Measurements from ENCODE around the gene RNASE8. TPM values are rescaled to one million over a fixed set of nuclear protein-coding genes. Genes with fewer than 3 reads are reported as not detected.

The RNASE8 gene
- total RNA-seq, 1 experiment from 2014 or later = not detected

GRCh38 chr14:21030531-21030930 is 27.1 kb upstream of the RNASE8 start:
- Mint-ChIP-seq H3K27me3 (ENCODE audit: insufficient read depth, unreplicated experiment) (no peaks in the 10 kb centered on the region), H3K4me3 (ENCODE audit: unreplicated experiment) (no peak overlapping the region), H3K4me1 (ENCODE audit: insufficient read depth, unreplicated experiment) (no peaks in the 10 kb centered on the region), H3K27ac (ENCODE audit: low read depth, unreplicated experiment) (no peak overlapping the region), H3K36me3 (ENCODE audit: insufficient read depth, unreplicated experiment) (no peaks in the 10 kb centered on the region), H3K9me3 (ENCODE audit: unreplicated experiment) (no peaks in the 10 kb centered on the region)
- TF ChIP-seq, protein P1, sequence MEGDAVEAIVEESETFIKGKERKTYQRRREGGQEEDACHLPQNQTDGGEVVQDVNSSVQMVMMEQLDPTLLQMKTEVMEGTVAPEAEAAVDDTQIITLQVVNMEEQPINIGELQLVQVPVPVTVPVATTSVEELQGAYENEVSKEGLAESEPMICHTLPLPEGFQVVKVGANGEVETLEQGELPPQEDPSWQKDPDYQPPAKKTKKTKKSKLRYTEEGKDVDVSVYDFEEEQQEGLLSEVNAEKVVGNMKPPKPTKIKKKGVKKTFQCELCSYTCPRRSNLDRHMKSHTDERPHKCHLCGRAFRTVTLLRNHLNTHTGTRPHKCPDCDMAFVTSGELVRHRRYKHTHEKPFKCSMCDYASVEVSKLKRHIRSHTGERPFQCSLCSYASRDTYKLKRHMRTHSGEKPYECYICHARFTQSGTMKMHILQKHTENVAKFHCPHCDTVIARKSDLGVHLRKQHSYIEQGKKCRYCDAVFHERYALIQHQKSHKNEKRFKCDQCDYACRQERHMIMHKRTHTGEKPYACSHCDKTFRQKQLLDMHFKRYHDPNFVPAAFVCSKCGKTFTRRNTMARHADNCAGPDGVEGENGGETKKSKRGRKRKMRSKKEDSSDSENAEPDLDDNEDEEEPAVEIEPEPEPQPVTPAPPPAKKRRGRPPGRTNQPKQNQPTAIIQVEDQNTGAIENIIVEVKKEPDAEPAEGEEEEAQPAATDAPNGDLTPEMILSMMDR (IDR thresholded peaks at IDR 0.05; ENCODE audit: unreplicated experiment) = no peak
- intact Hi-C loops (cut with micrococcal nuclease) = no loop called here
- no peak for DNase-seq (ENCODE audit: unreplicated experiment)
- ChIA-PET POLR2A (no interaction called here), CTCF (interaction anchor here (0.7 to 6.6 kb wide), 3 partner anchors 10 to 31 kb away, joined by 4 to 104 read pairs (median 25); partner anchors contain the start of gene SLC39A2)
- no TSS peak for BruUV-seq (replicated peaks)

GRCh38 chr14:21032326-21033132 is 25.1 kb upstream of the RNASE8 start:
- TF ChIP-seq, protein P1 (IDR thresholded peaks at IDR 0.05; ENCODE audit: unreplicated experiment) = no peak
- Mint-ChIP-seq H3K4me1 (ENCODE audit: insufficient read depth, unreplicated experiment) (no peaks in the 10 kb centered on the region), H3K9me3 (ENCODE audit: unreplicated experiment) (no peaks in the 10 kb centered on the region), H3K27me3 (ENCODE audit: insufficient read depth, unreplicated experiment) (no peaks in the 10 kb centered on the region), H3K36me3 (ENCODE audit: insufficient read depth, unreplicated experiment) (no peaks in the 10 kb centered on the region), H3K4me3 (ENCODE audit: unreplicated experiment) (no peak overlapping the region), H3K27ac (ENCODE audit: low read depth, unreplicated experiment) (no peak overlapping the region)
- no peak for DNase-seq (ENCODE audit: unreplicated experiment)
- no TSS peak for BruUV-seq (replicated peaks)
- intact Hi-C loops (cut with micrococcal nuclease) = no loop called here
- CTCF ChIA-PET = interaction anchor here (0.6 to 6.6 kb wide), 12 partner anchors 8 to 348 kb away, joined by 3 to 104 read pairs (median 5); partner anchors contain the start of gene RNASE4
- POLR2A ChIA-PET = interaction anchor here (1.0 kb wide), 1 partner anchor 28 kb away, joined by 3 read pairs; no protein-coding TSS in a partner anchor

GRCh38 chr14:21033133-21033698 is 24.4 kb upstream of the RNASE8 start:
- CTCF ChIA-PET = interaction anchor here (0.6 to 6.6 kb wide), 14 partner anchors 10 to 349 kb away, joined by 3 to 104 read pairs (median 5); partner anchors contain the start of gene RNASE4
- no peak for DNase-seq (ENCODE audit: unreplicated experiment)
- Mint-ChIP-seq H3K27me3 (ENCODE audit: insufficient read depth, unreplicated experiment) (no peaks in the 10 kb centered on the region), H3K4me1 (ENCODE audit: insufficient read depth, unreplicated experiment) (no peaks in the 10 kb centered on the region), H3K36me3 (ENCODE audit: insufficient read depth, unreplicated experiment) (no peaks in the 10 kb centered on the region), H3K4me3 (ENCODE audit: unreplicated experiment) (no peak overlapping the region), H3K9me3 (ENCODE audit: unreplicated experiment) (no peaks in the 10 kb centered on the region), H3K27ac (ENCODE audit: low read depth, unreplicated experiment) (no peak overlapping the region)
- TF ChIP-seq, protein P1 (IDR thresholded peaks at IDR 0.05; ENCODE audit: unreplicated experiment) = no peak
- POLR2A ChIA-PET = interaction anchor here (0.5 to 1.0 kb wide), 2 partner anchors 28 to 110 kb away, joined by 3 to 4 read pairs; no protein-coding TSS in a partner anchor
- intact Hi-C loops (cut with micrococcal nuclease) = no loop called here
- no TSS peak for BruUV-seq (replicated peaks)

DNA sequence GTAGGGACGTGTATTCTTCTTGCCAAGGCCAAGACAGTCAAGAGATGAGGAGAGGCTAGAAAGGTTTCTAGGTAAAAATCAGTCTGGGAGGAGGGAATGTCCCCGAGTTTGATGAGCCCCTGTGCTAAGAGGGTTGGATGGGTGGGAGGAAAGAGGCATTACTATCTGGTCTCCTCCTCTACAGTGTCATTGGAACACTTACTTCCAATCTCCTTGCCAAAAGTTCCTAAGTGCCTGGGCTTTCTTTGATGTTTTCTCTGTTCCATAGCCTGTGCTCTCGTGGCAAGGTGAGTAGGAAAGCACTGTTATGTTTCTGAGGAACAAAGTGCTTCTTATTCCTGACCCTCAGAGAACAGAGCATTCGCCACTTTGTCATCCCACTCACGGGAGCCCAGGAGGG is 22.9 kb upstream of the RNASE8 start, which contains the start of gene RNASE13:
Gene RNASE13 (minus strand): TSS at position 101 of the 400 bp plus-strand sequence. CDS start 519 bp downstream, outside the sequence.
- Mint-ChIP-seq H3K36me3 (ENCODE audit: insufficient read depth, unreplicated experiment) (no peaks in the 10 kb centered on the region), H3K27ac (ENCODE audit: low read depth, unreplicated experiment) (no peak within 1 kb of the TSS), H3K4me3 (ENCODE audit: unreplicated experiment) (no peak within 1 kb of the TSS), H3K4me1 (ENCODE audit: insufficient read depth, unreplicated experiment) (no peaks in the 10 kb centered on the region), H3K27me3 (ENCODE audit: insufficient read depth, unreplicated experiment) (no peaks in the 10 kb centered on the region), H3K9me3 (ENCODE audit: unreplicated experiment) (no peaks in the 10 kb centered on the region)
- TF ChIP-seq, protein P1 (IDR thresholded peaks at IDR 0.05; ENCODE audit: unreplicated experiment) = no peak
- no TSS peak for BruUV-seq (replicated peaks)
- ChIA-PET CTCF (interaction anchor here (0.7 to 6.6 kb wide), 8 partner anchors 17 to 71 kb away, joined by 3 to 104 read pairs (median 11); no protein-coding TSS in a partner anchor), POLR2A (no interaction called here)
- intact Hi-C loops (cut with micrococcal nuclease) = no loop called here
- DNase-seq (ENCODE audit: unreplicated experiment) = no peak

Data from MCF 10A (cell line).